Measurements from ENCODE around the gene HTR1D.
"Not testable (repeated sequence)": the region's sequence is repeated elsewhere in the genome, so short reads cannot be mapped to it uniquely, and the experiment has no call there.

The HTR1D gene, protein sequence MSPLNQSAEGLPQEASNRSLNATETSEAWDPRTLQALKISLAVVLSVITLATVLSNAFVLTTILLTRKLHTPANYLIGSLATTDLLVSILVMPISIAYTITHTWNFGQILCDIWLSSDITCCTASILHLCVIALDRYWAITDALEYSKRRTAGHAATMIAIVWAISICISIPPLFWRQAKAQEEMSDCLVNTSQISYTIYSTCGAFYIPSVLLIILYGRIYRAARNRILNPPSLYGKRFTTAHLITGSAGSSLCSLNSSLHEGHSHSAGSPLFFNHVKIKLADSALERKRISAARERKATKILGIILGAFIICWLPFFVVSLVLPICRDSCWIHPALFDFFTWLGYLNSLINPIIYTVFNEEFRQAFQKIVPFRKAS

DNA sequence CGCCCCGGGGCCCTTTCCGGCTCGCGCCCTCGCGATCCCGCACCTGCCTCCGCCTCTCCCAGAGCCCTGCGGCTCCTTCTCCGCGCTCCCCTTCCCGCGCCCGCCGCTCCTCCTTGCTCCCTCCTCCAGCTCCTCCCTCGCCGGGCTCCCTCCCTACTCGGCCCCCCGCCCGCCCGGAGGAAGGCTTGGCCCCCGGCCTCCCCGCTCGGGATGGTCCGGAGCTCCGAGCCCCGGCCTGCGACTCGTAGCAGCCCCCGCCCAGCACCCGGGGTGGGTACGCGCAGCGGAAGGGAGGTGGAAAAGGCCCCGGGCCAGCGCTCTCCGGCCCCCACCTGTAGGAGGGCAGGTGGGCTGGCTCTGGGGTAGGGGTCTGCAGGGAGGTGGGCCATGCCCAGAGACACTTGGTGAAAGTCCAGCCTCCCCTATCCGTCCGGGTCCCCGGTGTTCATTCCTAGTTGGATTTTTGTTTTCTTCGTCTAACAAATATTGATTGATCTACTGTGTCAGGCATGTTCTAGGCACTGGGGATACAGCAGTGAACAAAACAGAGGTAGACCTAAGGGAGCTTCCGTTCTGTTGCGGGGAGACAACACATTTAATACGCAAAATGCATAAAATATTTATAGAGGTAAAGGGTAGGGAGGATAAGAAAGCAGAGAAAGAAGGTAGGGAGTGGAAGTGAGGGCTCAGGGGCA is at the start of gene HTR1D:
Gene HTR1D, minus strand, starts transcription at position 82 of the 695 bp plus-strand sequence. CDS start 23,283 bp downstream, outside the sequence.
- no peak for DNase-seq

DNA sequence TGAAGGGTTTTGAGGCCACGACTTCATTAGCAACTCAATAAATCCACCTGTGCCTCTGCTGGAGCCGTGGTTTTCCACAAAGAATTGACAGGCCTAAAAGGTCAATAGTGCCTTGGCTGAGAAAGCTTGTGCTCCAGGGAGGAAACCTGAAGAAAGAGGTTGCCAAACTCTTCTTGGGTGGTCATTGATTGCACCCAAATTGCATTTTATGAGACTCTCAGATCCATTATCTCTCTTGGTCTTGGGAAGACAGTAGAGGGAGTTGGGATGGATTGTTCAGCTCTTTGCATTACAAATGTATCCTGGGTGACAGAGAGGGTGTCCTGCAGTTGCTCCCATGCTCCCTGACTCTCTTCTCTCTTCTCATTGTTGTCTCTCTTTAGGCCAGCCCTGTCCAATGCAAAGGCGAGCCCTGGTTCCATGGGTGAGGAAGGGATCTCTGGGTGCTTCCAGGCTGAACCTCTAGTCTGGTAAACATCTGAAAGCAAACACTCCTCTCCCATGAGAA is 46.1 kb upstream of the HTR1D start:
- no peak for DNase-seq

DNA sequence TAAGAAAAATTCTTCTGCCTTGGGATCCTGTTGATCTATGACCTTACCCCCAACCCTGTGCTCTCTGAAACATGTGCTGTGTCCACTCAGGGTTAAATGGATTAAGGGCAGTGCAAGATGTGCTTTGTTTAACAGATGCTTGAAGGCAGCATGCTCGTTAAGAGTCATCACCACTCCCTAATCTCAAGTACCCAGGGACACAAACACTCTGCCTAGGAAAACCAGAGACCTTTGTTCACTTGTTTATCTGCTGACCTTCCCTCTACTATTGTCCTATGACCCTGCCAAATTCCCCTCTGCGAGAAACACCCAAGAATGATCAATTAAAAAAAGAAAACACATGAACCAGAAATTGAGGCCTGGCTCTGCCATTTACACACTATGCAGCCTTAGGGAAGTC is 40.8 kb upstream of the HTR1D start:
- DNase-seq: not testable (repeated sequence)

DNA sequence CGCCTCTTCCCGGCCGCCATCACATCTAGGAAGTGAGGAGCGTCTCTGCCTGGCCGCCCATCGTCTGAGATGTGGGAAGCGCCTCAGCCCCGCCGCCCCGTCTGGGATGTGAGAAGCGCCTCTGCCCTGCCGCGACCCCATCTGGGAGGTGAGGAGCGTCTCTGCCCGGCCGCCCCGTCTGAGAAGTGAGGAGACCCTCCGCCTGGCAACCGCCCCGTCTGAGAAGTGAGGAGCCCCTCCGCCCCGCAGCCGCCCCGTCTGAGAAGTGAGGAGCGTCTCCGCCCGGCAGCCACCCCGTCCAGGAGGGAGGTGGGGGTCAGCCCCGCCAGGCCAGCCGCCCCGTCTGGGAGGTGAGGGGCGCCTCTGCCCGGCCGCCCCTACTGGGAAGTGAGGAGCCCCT is 40.1 kb upstream of the HTR1D start:
- DNase-seq: not testable (repeated sequence)

DNA sequence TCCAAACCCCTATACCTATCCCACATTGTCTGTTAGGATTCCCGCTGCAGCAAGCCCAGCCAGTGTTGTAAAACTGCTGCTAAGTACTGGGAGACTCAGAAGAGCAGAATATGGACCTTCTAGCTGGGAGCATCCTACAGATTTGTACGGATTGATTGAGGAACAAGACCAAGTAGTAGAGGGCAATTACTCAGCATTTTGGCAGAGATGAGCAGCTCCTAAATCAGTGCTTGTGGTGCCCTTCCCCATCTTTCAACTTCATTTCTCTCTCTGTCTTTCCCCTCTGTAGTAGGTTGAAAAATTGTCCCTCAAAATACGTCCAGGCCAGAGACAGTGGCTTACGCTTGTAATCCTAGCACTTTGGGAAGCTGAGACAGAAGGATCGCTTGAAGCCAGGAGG is 37.3 kb upstream of the HTR1D start:
- DNase-seq: no peak

DNA sequence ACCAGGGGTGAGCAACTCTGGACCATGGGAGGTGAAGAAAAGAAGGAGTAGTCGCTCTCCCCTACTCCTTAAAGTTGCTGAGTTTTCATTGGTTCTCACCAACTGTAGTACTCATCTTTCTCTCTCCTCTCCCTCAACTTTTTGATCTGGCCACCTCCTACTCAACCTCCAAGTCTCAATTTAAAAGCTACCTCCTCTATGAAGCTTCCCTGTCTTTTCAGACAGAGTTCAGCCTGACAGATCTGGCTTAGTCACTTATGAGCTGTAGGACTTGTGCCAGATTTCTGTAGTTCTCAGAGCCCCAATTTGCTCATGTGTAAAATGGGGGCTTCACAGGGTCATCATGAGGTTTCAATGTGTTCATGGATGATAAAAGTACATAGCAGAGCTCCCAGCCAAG is 34.5 kb upstream of the HTR1D start:
- DNase-seq: no peak

DNA sequence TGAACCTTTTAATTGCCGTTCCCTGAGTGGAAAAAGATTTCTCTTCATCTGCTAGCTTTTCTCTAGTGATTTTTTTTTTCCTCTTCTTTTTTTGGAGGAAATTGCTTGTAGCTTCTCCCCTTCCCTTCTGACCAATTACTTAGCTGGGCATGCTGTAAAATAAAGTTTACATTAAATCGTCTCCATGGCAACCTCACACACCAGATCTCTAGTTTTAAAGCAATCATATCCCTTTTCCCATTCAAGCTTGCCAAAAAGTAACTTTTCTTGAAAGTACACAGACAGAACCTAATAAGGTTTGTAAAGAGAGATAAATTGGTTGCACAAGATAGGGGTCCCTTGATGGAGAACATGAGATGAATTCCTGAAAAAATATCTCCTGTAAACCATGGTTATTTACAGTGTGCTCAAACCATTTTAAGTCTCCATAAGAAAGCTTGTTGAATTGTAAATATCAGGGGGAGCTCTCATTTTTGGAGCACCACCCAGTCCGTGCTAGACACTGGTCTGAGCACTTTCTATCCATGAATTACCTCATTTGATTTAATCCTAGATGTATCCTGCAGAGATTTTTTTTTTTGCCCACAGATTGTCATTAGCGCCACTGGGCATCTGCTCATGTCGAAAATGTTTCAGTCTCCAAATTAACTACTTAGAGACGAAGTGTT is 32.6 kb upstream of the HTR1D start:
- DNase-seq: no peak

DNA sequence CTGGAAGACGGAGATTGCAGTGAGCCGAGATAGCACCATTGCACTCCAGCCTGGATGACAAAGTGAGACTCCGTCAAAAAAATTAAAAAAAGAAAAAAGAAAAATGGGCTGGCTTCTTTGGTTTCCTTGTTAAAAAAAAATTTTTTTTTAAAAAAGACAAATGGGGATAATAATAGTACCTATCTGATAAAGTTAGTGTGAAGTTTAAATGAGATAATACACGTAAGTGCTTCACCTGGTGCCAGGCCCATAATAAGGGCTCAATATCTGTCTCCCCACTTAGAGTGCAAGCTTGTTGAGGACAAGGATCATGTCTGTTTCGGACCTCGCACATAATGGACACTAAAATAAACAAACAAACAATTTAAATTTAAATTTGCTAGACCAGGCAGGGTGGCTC is 30.0 kb upstream of the HTR1D start:
- DNase-seq: no peak

DNA sequence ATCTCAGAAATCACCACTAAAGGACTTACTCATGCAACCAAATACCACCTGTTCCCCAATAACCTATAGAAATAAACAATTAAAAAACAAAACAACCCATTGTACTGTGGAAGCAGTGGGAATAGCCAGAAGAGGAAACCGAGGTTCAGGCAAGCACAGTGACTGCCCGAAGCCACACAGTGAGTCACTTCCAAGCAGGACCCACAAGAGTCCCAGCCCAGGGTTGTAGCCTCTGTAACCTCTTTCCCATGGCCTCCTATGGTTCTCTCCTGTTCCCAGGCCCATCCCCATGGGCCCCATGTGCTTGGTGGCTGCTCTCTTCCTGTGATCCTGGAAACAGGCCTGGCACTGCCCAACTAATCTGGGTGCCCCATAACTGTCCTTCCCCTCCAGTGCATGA is 29.0 kb upstream of the HTR1D start:
- no peak for DNase-seq

DNA sequence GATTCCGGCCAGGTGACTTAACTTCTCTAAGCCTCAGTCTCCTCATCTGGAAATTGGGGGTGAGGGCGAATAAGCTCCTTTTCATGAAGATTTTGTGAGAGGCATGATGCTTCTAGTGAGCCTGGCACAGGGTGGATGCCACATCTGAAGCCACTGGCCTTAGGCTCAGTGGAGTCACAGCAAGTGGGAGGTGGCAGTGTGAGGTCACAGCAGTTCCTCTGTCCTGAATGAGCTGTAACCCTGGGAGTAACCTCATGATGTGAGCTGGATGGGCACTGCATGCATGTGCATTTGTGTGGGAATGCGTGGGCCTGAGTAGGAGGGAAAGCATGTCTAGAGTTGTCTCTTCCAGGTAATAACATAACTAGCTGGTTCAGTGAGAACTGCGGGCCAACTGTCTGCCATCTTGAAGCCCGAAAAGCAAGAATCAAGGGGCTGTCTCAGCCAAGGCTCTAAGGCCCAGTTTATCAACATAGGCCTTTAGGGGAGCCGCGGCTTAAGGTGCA is 27.0 kb upstream of the HTR1D start:
- no peak for DNase-seq

DNA sequence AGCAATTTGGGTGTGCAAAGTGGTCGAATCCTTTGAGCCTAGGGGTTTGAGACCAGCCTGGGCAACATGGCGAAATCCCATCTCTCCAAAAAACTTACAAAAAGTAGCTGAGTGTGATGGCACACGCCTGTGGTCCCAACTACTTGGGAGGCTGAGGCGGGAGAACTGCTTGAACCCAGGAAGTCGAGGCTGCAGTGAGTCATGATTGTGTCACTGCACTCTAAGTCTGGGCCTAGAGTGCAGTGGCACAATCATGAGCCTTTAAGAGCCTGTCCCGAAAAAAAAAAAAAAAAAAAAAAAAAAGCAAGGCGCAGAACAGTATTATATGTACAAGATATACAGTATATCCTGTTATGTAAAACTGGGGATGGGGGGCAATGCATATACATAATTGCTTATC is 25.1 kb upstream of the HTR1D start:
- no peak for DNase-seq

DNA sequence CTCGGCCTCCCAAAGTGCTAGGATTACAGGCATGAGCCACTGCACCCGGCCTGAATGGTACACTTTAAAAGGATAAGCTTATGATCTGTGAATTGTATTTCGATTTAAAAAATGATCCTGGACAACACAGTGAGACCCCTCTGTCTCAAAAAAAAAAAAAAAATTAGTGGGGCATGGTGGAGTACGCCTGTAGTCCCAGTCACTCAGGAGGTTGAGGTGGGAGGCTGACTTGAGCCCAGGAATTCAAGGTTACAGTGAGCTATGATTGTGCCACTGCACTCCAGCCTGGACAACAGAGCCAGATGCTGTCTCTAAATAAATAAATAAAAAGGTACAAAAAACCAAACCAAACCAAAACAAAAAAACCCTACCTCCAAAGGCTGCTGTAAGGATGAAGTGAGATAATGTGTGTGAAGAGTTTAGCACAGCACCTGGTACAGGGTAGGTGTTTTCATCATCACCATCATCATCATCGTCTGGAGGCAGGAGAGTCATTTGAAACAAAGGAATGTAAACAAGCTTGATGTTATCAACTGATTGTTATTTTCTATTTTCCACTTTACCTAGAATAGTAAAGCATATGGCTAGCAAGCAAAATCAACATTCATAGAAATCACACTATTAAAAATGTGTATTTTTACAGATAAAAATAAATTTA is 22.5 kb upstream of the HTR1D start:
- no peak for DNase-seq

DNA sequence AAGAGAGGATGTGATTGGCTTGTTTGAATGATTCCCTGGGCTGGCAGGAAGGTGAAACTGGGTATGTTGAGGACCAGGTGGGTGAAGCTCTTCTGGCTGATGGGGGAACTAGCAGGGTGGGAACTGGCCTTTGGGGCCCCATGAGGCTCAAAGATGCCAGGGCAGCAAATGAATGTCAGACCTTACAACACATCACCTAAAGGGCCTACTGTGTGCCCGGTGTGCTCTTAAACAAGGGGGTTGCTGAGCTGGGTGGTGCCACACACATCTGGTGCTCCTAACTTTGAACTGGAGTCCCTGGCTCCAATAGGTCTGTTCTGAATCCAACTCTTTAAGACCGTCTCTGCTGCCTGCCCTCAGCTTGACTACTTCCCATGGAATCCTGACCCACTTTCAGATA is 21.3 kb upstream of the HTR1D start:
- no peak for DNase-seq

DNA sequence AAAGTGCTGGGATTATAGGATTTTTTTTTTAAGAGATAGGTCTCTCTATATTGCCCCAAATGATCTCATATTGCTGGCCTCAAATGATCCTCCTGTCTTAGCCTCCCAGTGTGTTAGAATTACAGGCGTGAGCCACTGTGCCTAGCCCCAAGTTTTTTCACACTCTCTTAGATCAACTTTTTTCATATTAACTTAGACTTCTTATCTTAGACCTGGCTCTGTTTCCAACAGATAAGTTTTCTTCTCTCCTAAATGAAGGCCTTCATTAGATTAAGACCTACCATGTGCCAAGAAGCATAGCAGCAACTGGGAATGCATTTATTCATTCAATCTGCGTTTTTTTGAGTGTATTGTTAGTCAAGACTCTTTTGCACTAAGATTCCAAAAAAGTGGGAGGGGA is 20.2 kb upstream of the HTR1D start:
- no peak for DNase-seq

DNA sequence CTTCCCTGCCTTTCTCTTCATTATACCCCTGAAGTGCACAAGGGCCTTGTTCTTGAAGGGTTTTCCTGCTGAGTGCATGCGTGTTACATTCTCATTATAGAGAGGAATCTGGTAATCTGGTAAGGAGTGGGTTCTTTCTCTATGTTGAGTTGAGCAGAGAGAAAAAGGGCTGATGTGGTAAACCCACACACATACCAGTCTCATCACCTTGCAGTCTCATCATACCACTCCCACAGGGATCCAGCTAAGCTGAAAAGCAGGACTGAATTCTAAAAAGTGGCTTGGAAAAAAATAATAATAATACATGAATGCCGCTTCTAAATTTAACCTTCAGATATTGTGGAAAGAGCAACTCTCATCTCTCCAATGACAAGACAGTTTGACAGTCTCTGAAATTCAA is 10.5 kb upstream of the HTR1D start:
- DNase-seq: no peak

DNA sequence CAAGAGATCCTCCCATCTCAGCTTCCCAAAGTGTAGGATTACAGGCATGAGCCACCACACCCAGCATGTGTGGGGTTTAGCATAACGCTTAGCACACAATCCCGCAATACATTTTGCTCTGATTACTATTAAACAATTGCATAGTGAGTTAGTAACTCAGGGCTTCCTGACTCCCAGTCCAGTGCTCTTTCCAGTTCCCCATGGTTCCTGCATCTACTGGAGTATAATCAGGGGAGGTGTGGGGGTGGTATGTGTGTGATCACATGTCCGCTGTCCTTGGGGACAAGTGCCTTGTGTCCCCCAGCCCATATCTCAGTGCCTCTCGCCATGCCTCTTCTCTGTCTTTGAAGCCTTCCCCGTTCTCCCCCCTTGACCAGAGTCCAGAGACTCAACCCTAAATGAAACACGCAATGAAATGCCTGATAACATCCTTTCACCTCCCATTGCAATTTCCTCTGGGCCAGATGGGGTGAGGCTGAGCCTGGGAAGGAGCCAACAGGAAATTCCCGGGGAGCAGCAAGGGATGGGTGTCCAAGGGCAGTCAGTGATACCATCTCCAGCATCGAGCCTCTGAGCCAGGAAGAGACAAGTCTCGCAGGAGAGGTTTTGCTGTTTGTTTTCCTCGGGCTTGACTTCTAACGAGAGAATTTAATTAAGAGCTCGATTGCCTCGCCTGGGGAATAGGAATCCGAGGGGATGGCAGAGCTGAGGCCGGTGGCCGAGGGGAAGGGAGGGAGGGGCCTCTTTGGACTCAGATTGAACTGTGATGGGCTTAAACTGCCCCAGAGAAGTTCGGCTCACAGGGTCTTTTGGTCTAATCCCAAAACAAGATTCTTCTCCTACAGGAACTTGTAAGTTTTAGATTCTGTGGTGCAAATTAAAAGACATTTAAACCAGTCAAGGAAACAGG is 7.7 kb upstream of the HTR1D start:
- no peak for DNase-seq

DNA sequence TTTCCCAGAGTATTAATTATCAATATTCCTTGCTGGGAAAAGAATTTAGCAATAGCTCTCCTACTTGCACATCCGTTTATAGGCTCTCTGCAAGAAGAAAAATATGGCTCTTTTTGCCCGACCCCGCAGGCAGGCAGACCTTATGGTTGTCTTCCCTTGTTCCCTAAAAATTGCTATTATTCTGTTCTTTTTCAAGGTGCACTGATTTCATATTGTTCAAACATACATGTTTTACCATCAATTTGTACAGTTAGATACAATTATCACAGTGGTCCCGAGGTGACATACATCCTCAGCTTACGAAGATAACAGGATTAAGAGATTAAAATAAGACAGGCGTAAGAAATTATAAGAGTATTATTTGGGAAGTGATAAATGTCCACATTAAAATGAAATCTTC is 6.7 kb upstream of the HTR1D start:
- DNase-seq: not testable (repeated sequence)

DNA sequence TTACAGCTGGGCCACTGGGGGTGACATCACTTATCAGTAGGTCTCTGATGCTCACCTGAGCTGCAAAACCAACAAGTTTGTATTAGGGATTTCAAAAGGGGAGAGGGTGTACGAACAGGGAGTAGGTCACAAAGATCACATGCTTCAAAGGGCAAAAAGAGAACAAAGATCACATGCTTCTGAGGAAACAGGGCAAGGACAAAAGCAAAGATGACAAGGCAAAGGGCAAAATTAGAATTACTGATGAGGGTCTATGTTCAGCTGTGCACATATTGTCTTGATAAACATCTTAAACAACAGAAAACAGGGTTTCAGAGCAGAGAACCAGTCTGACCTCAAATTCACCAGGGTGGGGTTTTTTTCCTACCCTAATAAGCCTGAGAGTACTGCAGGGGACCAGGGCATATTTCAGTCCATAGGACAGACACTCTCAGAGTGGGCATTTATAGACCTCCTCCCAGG is 6.2 kb upstream of the HTR1D start:
- not testable (repeated sequence) for DNase-seq

DNA sequence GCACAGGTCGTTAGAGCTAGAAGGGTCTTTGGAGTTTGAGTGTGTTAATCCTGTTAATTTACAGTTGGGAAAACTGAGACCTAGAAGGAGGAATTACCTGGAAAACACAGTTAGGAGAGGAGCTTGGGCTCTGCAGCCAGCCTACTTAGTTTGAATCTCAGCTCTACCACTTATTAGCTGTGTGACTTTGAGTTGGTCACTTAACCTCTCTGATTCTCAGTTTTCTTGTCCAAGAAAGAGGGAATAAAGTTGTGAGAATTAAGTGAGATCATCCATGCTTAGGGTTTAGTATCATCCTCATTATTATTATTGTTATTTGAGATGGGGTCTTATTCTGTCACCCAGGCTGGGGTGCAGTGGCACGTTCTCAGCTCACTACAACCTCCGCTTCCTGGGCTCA is 5.4 kb upstream of the HTR1D start:
- no peak for DNase-seq

DNA sequence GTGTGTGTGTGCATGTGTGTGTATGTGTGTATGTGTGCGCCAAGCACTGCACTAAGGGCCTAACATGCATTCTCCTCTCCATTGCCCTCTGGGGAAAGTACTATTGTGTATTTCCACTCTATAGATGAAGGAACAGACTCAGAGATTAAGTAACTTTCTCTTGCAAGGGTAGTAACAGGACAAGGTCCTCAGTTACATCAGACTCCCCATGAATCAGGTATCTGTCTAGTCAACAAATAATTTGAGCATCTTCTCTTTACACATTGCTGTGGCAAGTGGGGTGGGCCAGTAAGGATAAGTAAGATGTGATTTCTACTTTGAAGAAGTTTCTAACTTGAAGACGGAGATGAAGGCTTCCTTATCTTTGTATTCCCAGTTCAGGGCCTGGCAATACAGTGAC is 5.0 kb upstream of the HTR1D start:
- no peak for DNase-seq

DNA sequence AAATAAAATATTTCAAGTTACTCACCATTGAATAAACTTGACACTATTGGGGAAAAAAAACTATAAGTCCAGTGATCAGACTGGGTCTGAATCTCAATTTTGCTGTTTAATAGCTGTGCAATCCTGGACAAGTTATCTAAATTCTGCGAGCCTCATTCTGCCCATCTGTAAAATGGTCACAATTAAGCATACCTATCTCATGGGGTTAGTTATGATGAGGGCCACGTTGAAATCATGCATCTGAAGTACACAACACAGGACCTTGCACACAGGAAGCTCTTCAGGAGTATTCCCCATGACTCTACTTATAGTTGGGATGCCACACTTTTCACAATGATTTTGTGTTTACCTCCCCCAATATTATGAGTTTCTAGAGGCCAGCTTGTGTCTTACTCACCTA is 3.8 kb upstream of the HTR1D start:
- DNase-seq: no peak
